ENCODE measurements around the gene SEPTIN1. TPM values are rescaled to one million over a fixed set of nuclear protein-coding genes. Genes with fewer than 3 reads are reported as not detected.

Gene SEPTIN1
- total and polyA plus RNA-seq, 2 of the 13 experiments (the other 11 are each of a cell fraction or from before 2014, with no cell fraction given), result 0.18 to 0.67 TPM

GRCh38 chr16:30355954-30356308 lies 26.4 kb downstream of the SEPTIN1 start:
- peaks cover 10 to 52% of the 10 kb centered on the region in 2 experiments for H3K36me3 ChIP-seq (replicated peaks in 1 of 2; ENCODE audit: control insufficient read depth in 1 of 2, insufficient read depth in 2 of 2, low read length in 2 of 2)
- no peak overlapping the region for H2AFZ ChIP-seq (ENCODE audit: low read length)
- ATAC-seq (no peak; the same call in 2 of the 3 replicates), DNase-seq (ENCODE audit: low spot score) (no peak), FAIRE-seq (no peak)
- peak overlapping the region; percentile 84 for H3K9ac ChIP-seq (ENCODE audit: insufficient read depth, low read depth, low read length)
- intact Hi-C loops (cut with micrococcal nuclease; ENCODE audit: unreplicated experiment) (loop anchor here (1.0 to 2.0 kb wide), 3 partner anchors 21 to 53 kb away; partner anchors contain the start of gene ZNF48), in situ Hi-C loops (cut with HindIII; ENCODE audit: extremely low pct_ligation_motif_present, low pct_unique_long_range_greater_than_20kb) (loop anchor here (10.0 kb wide), 1 partner anchor 259 kb away; the partner anchor contains the start of gene ZNF689)
- no peaks in the 10 kb centered on the region; a peak in 1 of 5 replicates for H3K27me3 ChIP-seq (ENCODE audit: control insufficient read depth in 1 of 2, insufficient read depth in 2 of 2, low read length in 2 of 2)
- H3K27ac ChIP-seq (ENCODE audit: extremely low read length, insufficient read depth, low read length), result peak overlapping the region; percentile 92
- peaks cover 23% of the 10 kb centered on the region for H3K79me2 ChIP-seq (ENCODE audit: insufficient read depth, low read length)
- peaks cover 52% of the 10 kb centered on the region for H3K4me1 ChIP-seq (ENCODE audit: insufficient read depth, low read length)
- H3K4me2 ChIP-seq (ENCODE audit: low read depth, low read length), result peak overlapping the region; percentile 95
- no peaks in the 10 kb centered on the region for H4K20me1 ChIP-seq (ENCODE audit: insufficient read depth, low read length)
- POLR2A ChIA-PET, result interaction anchor here (0.6 to 6.7 kb wide), 18 partner anchors 9 to 303 kb away, joined by 3 to 94 read pairs (median 5); partner anchors contain the start of genes DCTPP1, FBRS, TBC1D10B and ZNF48
- 25% methylated on average over 4 of the region's 7 CpGs for WGBS (ENCODE audit: low lambda C conversion rate)
- no peaks in the 10 kb centered on the region for H3K9me3 ChIP-seq (ENCODE audit: low read length)
- no TSS peak for BruUV-seq (replicated peaks)
- peak overlapping the region; percentile 64 to 94 (median 88) for H3K4me3 ChIP-seq (replicated peaks in 1 of 3; ENCODE audit: insufficient read depth in 1 of 3, low read depth in 2 of 3, low read length in 3 of 3)
- CTCF ChIA-PET (ENCODE audit: low intra/inter-chr PET ratio, low total read pairs), result no interaction called here
- TF ChIP-seq THYN1 (CRISPR knock-in tag; IDR thresholded peaks at IDR 0.05; ENCODE audit: borderline replicate concordance, low read depth) (no peak), ZNF709 (CRISPR knock-in tag; IDR thresholded peaks at IDR 0.05) (peak; percentile 7; the same call in 1 of the 2 replicates), TGIF2 (CRISPR knock-in tag; IDR thresholded peaks at IDR 0.05) (peak; percentile 55; the same call in 1 of the 2 replicates), ZNF30 (CRISPR knock-in tag; IDR thresholded peaks at IDR 0.05) (peak; percentile 84; the same call in 1 of the 2 replicates), GLI4 (CRISPR knock-in tag; IDR thresholded peaks at IDR 0.05; ENCODE audit: borderline replicate concordance) (0 out of 2 replicates have a peak, but pooled peaks have one; percentile 70), TSC22D2 (CRISPR knock-in tag; IDR thresholded peaks at IDR 0.05; ENCODE audit: borderline replicate concordance) (no peak), GTF3A (CRISPR knock-in tag; conservative IDR thresholded peaks at IDR 0.05) (no peak), NFKBIZ (CRISPR knock-in tag; IDR thresholded peaks at IDR 0.05) (no peak), ZFY (CRISPR knock-in tag; IDR thresholded peaks at IDR 0.05) (peak; percentile 37), ZNF333 (CRISPR knock-in tag; IDR thresholded peaks at IDR 0.05; ENCODE audit: borderline replicate concordance) (0 out of 2 replicates have a peak, but pooled peaks have one; percentile 18), ZEB1 (IDR thresholded peaks at IDR 0.05; ENCODE audit: insufficient replicate concordance, low read depth) (peak; percentile 7), KAT7 (CRISPR knock-in tag; IDR thresholded peaks at IDR 0.05; ENCODE audit: borderline replicate concordance) (peak; percentile 19; the same call in 1 of the 2 replicates), ZFP62 (CRISPR knock-in tag; IDR thresholded peaks at IDR 0.05) (no peak), MEF2D (CRISPR knock-in tag; IDR thresholded peaks at IDR 0.05) (peak; percentile 16; the same call in 1 of the 2 replicates), SOX13 (IDR thresholded peaks at IDR 0.05) (no peak), SOX13 (CRISPR knock-in tag; conservative IDR thresholded peaks at IDR 0.05 in 1 of 2, IDR thresholded peaks at IDR 0.05 in 1 of 2) (0 out of 4 replicates have a peak, but pooled peaks of 1 of the 2 experiments have one; percentile 22)
- TF ChIP-seq, protein P1, sequence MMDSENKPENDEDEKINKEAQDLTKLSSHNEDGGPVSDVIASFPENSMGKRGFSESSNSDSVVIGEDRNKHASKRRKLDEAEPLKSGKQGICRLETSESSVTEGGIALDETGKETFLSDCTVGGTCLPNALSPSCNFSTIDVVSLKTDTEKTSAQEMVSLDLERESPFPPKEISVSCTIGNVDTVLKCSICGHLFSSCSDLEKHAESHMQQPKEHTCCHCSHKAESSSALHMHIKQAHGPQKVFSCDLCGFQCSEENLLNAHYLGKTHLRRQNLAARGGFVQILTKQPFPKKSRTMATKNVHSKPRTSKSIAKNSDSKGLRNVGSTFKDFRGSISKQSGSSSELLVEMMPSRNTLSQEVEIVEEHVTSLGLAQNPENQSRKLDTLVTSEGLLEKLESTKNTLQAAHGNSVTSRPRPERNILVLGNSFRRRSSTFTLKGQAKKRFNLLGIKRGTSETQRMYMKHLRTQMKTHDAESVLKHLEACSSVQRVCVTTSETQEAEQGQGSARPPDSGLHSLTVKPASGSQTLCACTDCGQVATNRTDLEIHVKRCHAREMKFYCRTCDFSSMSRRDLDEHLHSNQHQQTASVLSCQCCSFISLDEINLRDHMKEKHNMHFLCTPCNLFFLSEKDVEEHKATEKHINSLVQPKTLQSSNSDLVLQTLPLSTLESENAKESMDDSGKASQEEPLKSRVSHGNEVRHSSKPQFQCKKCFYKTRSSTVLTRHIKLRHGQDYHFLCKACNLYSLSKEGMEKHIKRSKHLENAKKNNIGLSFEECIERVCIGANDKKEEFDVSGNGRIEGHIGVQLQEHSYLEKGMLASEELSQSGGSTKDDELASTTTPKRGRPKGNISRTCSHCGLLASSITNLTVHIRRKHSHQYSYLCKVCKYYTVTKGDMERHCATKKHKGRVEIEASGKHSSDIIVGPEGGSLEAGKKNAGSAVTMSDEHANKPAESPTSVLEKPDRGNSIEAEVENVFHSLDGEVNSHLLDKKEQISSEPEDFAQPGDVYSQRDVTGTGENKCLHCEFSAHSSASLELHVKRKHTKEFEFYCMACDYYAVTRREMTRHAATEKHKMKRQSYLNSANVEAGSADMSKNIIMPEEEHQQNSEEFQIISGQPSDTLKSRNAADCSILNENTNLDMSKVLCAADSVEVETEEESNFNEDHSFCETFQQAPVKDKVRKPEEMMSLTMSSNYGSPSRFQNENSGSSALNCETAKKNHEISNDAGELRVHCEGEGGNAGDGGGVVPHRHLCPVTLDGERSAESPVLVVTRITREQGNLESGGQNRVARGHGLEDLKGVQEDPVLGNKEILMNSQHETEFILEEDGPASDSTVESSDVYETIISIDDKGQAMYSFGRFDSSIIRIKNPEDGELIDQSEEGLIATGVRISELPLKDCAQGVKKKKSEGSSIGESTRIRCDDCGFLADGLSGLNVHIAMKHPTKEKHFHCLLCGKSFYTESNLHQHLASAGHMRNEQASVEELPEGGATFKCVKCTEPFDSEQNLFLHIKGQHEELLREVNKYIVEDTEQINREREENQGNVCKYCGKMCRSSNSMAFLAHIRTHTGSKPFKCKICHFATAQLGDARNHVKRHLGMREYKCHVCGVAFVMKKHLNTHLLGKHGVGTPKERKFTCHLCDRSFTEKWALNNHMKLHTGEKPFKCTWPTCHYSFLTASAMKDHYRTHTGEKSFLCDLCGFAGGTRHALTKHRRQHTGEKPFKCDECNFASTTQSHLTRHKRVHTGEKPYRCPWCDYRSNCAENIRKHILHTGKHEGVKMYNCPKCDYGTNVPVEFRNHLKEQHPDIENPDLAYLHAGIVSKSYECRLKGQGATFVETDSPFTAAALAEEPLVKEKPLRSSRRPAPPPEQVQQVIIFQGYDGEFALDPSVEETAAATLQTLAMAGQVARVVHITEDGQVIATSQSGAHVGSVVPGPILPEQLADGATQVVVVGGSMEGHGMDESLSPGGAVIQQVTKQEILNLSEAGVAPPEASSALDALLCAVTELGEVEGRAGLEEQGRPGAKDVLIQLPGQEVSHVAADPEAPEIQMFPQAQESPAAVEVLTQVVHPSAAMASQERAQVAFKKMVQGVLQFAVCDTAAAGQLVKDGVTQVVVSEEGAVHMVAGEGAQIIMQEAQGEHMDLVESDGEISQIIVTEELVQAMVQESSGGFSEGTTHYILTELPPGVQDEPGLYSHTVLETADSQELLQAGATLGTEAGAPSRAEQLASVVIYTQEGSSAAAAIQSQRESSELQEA (CRISPR knock-in tag; IDR thresholded peaks at IDR 0.05; ENCODE audit: not compliant biosample characterization), result peak; percentile 2
